ENCODE data around the gene TPP2.

TPP2 gene

GRCh38 chr13:102704238-102705058 lies 107.7 kb downstream of the TPP2 start:
- in situ Hi-C loops (cut with MboI; ENCODE audit: low pct_unique_long_range_greater_than_20kb, low sequenced_read_pairs), result no loop called here
- no peak for DNase-seq

GRCh38 chr13:102707467-102707866 lies 110.7 kb downstream of the TPP2 start:
- no peak for DNase-seq
- in situ Hi-C loops (cut with MboI; ENCODE audit: low pct_unique_long_range_greater_than_20kb, low sequenced_read_pairs), result no loop called here

- DNase-seq, result no peak
- in situ Hi-C loops (cut with MboI; ENCODE audit: low pct_unique_long_range_greater_than_20kb, low sequenced_read_pairs), result no loop called here
Observed at GRCh38 chr13:102708211-102708610, 111.4 kb downstream of the TPP2 start.

GRCh38 chr13:102708991-102709390 lies 112.2 kb downstream of the TPP2 start:
- DNase-seq, result no peak
- in situ Hi-C loops (cut with MboI; ENCODE audit: low pct_unique_long_range_greater_than_20kb, low sequenced_read_pairs), result no loop called here

- in situ Hi-C loops (cut with MboI; ENCODE audit: low pct_unique_long_range_greater_than_20kb, low sequenced_read_pairs), result no loop called here
- no peak for DNase-seq
Observed at GRCh38 chr13:102709536-102709935, 112.8 kb downstream of the TPP2 start.

- in situ Hi-C loops (cut with MboI; ENCODE audit: low pct_unique_long_range_greater_than_20kb, low sequenced_read_pairs), result no loop called here
- no peak for DNase-seq
Observed at GRCh38 chr13:102710261-102710679, 113.5 kb downstream of the TPP2 start.

GRCh38 chr13:102715447-102715846 lies 118.7 kb downstream of the TPP2 start:
- DNase-seq, result no peak
- in situ Hi-C loops (cut with MboI; ENCODE audit: low pct_unique_long_range_greater_than_20kb, low sequenced_read_pairs), result no loop called here

- in situ Hi-C loops (cut with MboI; ENCODE audit: low pct_unique_long_range_greater_than_20kb, low sequenced_read_pairs), result no loop called here
- no peak for DNase-seq
Observed at GRCh38 chr13:102718746-102719145, 122.0 kb downstream of the TPP2 start.

GRCh38 chr13:102721800-102722231 lies 125.0 kb downstream of the TPP2 start:
- DNase-seq, result no peak

GRCh38 chr13:102724923-102725322 lies 128.1 kb downstream of the TPP2 start:
- in situ Hi-C loops (cut with MboI; ENCODE audit: low pct_unique_long_range_greater_than_20kb, low sequenced_read_pairs), result no loop called here
- peak; percentile 52 for DNase-seq

More at GRCh38 chr13:102721800-102722231, 125.0 kb downstream of the TPP2 start:
- in situ Hi-C loops (cut with MboI; ENCODE audit: low pct_unique_long_range_greater_than_20kb, low sequenced_read_pairs), result no loop called here

GRCh38 chr13:102726430-102726829 lies 129.6 kb downstream of the TPP2 start:
- in situ Hi-C loops (cut with MboI; ENCODE audit: low pct_unique_long_range_greater_than_20kb, low sequenced_read_pairs), result no loop called here
- peak; percentile 56 for DNase-seq
